GM12801 (cell line): ENCODE measurements around the gene NIN.

Source experiments
- TF ChIP-seq, protein P1 (sequence below): IDR thresholded peaks from one replicate; pipeline ENCODE4 v1.5.1; 2011; ENCODE audit warnings: control low read depth; ENCODE audit not compliant: insufficient read length; ENCODE audit errors: extremely low read depth

Gene NIN

DNA sequence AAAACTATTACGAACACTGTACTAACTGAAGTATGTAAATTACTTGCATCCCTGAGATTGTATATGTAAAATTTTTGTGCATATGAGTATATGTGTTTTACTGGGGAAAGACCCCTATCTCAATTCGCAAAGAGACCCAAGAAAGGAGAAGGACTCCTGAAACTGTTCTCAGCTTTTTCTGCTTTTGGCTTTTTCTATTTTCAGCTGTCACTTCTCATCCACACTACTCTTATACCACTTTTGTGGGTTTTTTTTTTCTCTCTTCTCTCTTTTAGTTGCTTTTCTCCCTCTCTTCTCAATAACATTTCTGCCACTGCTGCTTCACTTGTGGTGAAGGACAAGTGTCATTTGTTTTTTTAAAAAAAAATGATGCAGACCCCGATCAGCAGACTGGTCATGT, 39.8 kb downstream of the NIN start:
- TF ChIP-seq, protein P1, sequence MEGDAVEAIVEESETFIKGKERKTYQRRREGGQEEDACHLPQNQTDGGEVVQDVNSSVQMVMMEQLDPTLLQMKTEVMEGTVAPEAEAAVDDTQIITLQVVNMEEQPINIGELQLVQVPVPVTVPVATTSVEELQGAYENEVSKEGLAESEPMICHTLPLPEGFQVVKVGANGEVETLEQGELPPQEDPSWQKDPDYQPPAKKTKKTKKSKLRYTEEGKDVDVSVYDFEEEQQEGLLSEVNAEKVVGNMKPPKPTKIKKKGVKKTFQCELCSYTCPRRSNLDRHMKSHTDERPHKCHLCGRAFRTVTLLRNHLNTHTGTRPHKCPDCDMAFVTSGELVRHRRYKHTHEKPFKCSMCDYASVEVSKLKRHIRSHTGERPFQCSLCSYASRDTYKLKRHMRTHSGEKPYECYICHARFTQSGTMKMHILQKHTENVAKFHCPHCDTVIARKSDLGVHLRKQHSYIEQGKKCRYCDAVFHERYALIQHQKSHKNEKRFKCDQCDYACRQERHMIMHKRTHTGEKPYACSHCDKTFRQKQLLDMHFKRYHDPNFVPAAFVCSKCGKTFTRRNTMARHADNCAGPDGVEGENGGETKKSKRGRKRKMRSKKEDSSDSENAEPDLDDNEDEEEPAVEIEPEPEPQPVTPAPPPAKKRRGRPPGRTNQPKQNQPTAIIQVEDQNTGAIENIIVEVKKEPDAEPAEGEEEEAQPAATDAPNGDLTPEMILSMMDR: no peak

DNA sequence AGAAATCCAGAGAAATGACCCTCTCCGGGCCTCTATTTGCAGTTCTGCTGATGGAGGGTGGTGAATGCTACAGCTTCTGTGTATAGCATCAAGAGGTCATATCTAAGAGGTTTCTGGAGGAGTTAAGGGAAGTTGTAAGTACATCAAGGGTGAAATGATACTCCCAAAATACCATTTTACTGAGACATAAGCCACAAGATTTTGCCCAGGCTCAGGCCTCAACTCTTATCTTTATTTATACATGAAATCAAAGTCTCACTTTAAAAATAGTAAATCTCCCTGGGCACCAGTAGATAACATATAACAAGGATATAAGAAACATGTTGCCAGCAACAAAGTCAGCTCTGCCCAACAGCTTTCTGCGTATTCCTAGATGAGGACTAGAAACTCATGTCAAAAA, 40.4 kb downstream of the NIN start:
- TF ChIP-seq, protein P1: no peak

- TF ChIP-seq, protein P1: no peak
Measured at GRCh38 chr14:50786751-50787464, 44.1 kb downstream of the NIN start.

DNA sequence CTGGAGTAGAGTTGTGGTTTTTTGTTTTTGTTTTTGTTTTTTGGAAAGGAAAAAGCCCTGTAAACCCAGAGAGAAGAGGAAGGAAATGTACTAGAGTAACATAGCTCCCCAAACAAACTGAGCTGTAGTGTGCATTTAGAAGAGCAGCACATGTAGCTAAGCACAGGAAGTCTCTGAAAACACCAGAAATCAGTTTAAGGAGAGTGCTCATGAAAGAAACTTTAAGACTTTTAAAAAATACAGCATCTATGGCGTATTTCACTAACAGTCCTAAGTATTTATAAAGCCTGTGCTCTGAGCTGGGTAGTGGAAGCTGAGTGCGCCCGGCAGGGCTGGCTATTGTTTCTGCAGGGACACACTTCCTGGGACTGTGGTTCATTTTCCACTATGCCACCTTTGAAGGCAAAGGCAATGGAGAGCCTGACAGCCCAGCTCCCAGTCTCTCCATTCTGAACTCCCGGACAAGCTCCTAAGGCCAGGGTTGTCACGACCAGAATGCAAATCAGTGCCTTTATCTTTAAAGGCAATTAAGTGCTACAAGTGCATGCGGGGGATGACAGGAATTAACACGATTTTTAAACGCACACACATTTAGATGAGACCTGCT, 45.4 kb downstream of the NIN start:
- TF ChIP-seq, protein P1: no peak

GRCh38 chr14:50784683-50785456, 46.1 kb downstream of the NIN start:
- TF ChIP-seq, protein P1: no peak

- TF ChIP-seq, protein P1: no peak
Measured at GRCh38 chr14:50783563-50783962, 47.4 kb downstream of the NIN start.

DNA sequence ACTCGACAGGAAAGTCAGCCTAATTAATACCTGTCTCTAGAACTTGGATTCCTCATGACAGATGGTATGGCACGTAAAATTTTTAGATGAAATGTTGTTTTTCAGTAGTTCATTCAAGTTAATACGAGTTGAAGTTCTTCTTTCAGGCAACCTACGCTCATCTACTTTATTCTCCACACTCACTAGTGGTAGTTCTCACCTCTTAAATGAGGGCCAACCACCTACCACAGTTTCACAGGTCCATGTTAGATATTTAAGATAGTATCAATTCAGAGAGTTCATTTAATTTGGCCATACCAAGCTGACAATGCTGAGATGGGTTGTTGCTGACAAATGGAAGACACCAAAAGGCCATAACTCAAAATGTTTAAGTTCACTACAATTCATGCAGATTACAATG, 50.6 kb downstream of the NIN start:
- TF ChIP-seq, protein P1: no peak
